SK-N-SH (cell line): Measurements from ENCODE around the gene CSRNP2. TPM values are rescaled to one million over a fixed set of nuclear protein-coding genes. Genes with fewer than 3 reads are reported as not detected.

ENCODE experiments used
- CTCF ChIA-PET: fragments of 300-600, 350-600 bp; formaldehyde crosslinking; extraction: SDS; loops from one replicate; lab custom pipeline; 2021; lab: Yijun Ruan, JAX
- POLR2A ChIA-PET: fragments of 350-600 bp; sonication (Branson Sonifier 250); formaldehyde crosslinking; extraction: SDS; loops from one replicate; lab custom pipeline; 2020; ENCODE audit warnings: antibody characterized with exemption, inconsistent platforms; lab: Yijun Ruan, JAX
- DNase-seq: peaks from one replicate; pipeline ENCODE4 v3.0.0; 2012
- H2AFZ ChIP-seq: fragments of 200-600 bp; sonication (generic); 2 replicates; pipeline ENCODE4 v1.8.1; 2016; ENCODE audit warnings: antibody characterized with exemption, mild to moderate bottlenecking, low read depth
- H3F3A ChIP-seq: fragments of 200-600 bp; sonication (generic); replicated peaks from 2 replicates; pipeline ENCODE3; 2016; ENCODE audit warnings: antibody characterized with exemption, mild to moderate bottlenecking; ENCODE audit not compliant: insufficient read depth
- H3K27ac ChIP-seq, 2 experiments: fragments of 200-500 bp in 1 of 2; fragments of 200-600 bp in 1 of 2; sonication (Bioruptor generic) in 1 of 2; sonication (generic), shearing (Covaris generic) in 1 of 2; 2 replicates each; pipeline versions ENCODE4 v1.5.1 to v1.6.1; 2014 to 2016; ENCODE audit warnings: low read depth in 2 of 2, inconsistent platforms in 1 of 2, low read length in 1 of 2, mild to moderate bottlenecking in 1 of 2, mixed read lengths in 1 of 2
- H3K27me3 ChIP-seq: fragments of 200-600 bp; sonication (generic), shearing (Covaris generic); 2 replicates; pipeline ENCODE4 v1.6.1; 2016; ENCODE audit warnings: mixed run types; ENCODE audit not compliant: insufficient read depth
- H3K36me3 ChIP-seq, 2 experiments: fragments of 200-500 bp in 1 of 2; fragments of 200-600 bp in 1 of 2; sonication (Bioruptor generic) in 1 of 2; sonication (generic) in 1 of 2; replicated peaks in 1 of 2; 2 replicates each; pipeline versions ENCODE3 to v1.5.1; 2014 to 2016; ENCODE audit warnings: low read length in 1 of 2, mild to moderate bottlenecking in 1 of 2; ENCODE audit not compliant: insufficient read depth in 2 of 2, control insufficient read depth in 1 of 2
- H3K4me1 ChIP-seq, 2 experiments: fragments of 200-500 bp in 1 of 2; fragments of 200-600 bp in 1 of 2; sonication (Bioruptor generic) in 1 of 2; sonication (generic), shearing (Covaris generic) in 1 of 2; 2 replicates each; pipeline versions ENCODE4 v1.5.1 to v1.6.1; 2014 to 2016; ENCODE audit warnings: low read depth in 1 of 2, low read length in 1 of 2, mixed run types in 1 of 2; ENCODE audit not compliant: insufficient read depth in 2 of 2, control insufficient read depth in 1 of 2
- H3K4me2 ChIP-seq: fragments of 200-600 bp; sonication (generic), shearing (Covaris generic); 2 replicates; pipeline ENCODE4 v1.6.1; 2017; ENCODE audit warnings: mixed run types
- H3K4me3 ChIP-seq, 2 experiments: fragments of 200-500 bp in 1 of 2; fragments of 200-600 bp in 1 of 2; sonication (Bioruptor generic) in 1 of 2; sonication (generic), shearing (Covaris generic) in 1 of 2; 2 replicates each; pipeline versions ENCODE4 v1.5.1 to v1.8.1; 2014 to 2016; ENCODE audit warnings: low read depth in 2 of 2, inconsistent platforms in 1 of 2, low read length in 1 of 2, mild to moderate bottlenecking in 1 of 2, mixed read lengths in 1 of 2, moderate library complexity in 1 of 2
- H3K79me2 ChIP-seq: fragments of 200-600 bp; sonication (generic); 2 replicates; pipeline ENCODE4 v1.8.1; 2017; ENCODE audit warnings: mild to moderate bottlenecking; ENCODE audit not compliant: insufficient read depth
- H3K9ac ChIP-seq: fragments of 200-600 bp; sonication (generic); 2 replicates; pipeline ENCODE4 v1.6.1; 2017; ENCODE audit warnings: mixed run types
- H3K9me2 ChIP-seq: fragments of 200-600 bp; sonication (generic); 2 replicates; pipeline ENCODE4 v1.6.1; 2017; ENCODE audit warnings: mixed run types
- H3K9me3 ChIP-seq: fragments of 200-600 bp; sonication (generic); 2 replicates; pipeline ENCODE4 v1.6.1; 2017; ENCODE audit warnings: mixed run types, mild to moderate bottlenecking, moderate library complexity
- H4K20me1 ChIP-seq: fragments of 200-600 bp; sonication (generic); 2 replicates; pipeline ENCODE4 v1.6.1; 2017; ENCODE audit warnings: mild to moderate bottlenecking, mixed run types; ENCODE audit not compliant: insufficient read depth
- CHD2 ChIP-seq: fragments of 150-350 bp; IDR thresholded peaks from 2 replicates; pipeline ENCODE4 v1.6.1; 2018; ENCODE audit warnings: low read length; ENCODE audit not compliant: partially characterized antibody
- ELF1 ChIP-seq: IDR thresholded peaks from 2 replicates; pipeline ENCODE4 v1.4.0; 2012
- FOSL2 ChIP-seq: IDR thresholded peaks from 2 replicates; pipeline ENCODE4 v1.4.0; 2012; ENCODE audit warnings: low read depth, mild to moderate bottlenecking, moderate library complexity, borderline replicate concordance
- FOXJ3 ChIP-seq: sonication (generic); formaldehyde crosslinking; IDR thresholded peaks from 2 replicates; pipeline ENCODE4 v1.5.1; 2020; ENCODE audit warnings: mild to moderate bottlenecking, missing genetic modification reagents
- FOXM1 ChIP-seq: IDR thresholded peaks from 2 replicates; pipeline ENCODE4 v1.4.0; 2012; ENCODE audit warnings: low read depth, mild to moderate bottlenecking
- MEF2A ChIP-seq: IDR thresholded peaks from 2 replicates; pipeline ENCODE4 v1.4.0; 2012; ENCODE audit warnings: low read depth, borderline replicate concordance
- POLR2AphosphoS5 ChIP-seq: IDR thresholded peaks from 2 replicates; pipeline ENCODE4 v1.6.1; 2012; ENCODE audit warnings: low read depth, low read length
- RCOR1 ChIP-seq: fragments of 150-350 bp; IDR thresholded peaks from 2 replicates; pipeline ENCODE4 v1.6.1; 2017; ENCODE audit warnings: antibody characterized with exemption, low read length
- SIN3A ChIP-seq: IDR thresholded peaks from 2 replicates; pipeline ENCODE4 v1.6.1; 2012; ENCODE audit warnings: low read depth, mild to moderate bottlenecking, low read length, moderate library complexity, borderline replicate concordance
- TCF12 ChIP-seq: IDR thresholded peaks from 2 replicates; pipeline ENCODE4 v1.4.0; 2012
- TEAD4 ChIP-seq: IDR thresholded peaks from 2 replicates; pipeline ENCODE4 v1.4.0; 2012; ENCODE audit warnings: mild to moderate bottlenecking, borderline replicate concordance; ENCODE audit not compliant: insufficient read depth
- USF1 ChIP-seq: IDR thresholded peaks from 2 replicates; pipeline ENCODE4 v1.4.0; 2012; ENCODE audit warnings: low read depth, borderline replicate concordance
- USF2 ChIP-seq: fragments of 150-350 bp; IDR thresholded peaks from 2 replicates; pipeline ENCODE4 v1.6.1; 2017; ENCODE audit warnings: antibody characterized with exemption, low read length, low read depth, borderline replicate concordance
- YY1 ChIP-seq: IDR thresholded peaks from 2 replicates; pipeline ENCODE4 v1.4.0; 2012; ENCODE audit warnings: low read depth, mild to moderate bottlenecking
- WGBS: methylation state at CpG from one replicate; pipeline ENCODE4 v1.1.6; 2017; ENCODE audit warnings: low lambda C conversion rate; 5-methylcytosine and 5-hydroxymethylcytosine counted together
- polyA plus RNA-seq, 3 experiments: library from polyadenylated mRNA; depleted of rRNA; stranded (reverse); fragments of >200 nt; gene quantifications; 2 replicates each; pipeline ENCODE4 v1.2.3, GENCODE V29; 2012
- TF ChIP-seq, protein P1 (sequence below): IDR thresholded peaks from 2 replicates; pipeline ENCODE4; 2012
- TF ChIP-seq, protein P2 (sequence below): IDR thresholded peaks from 2 replicates; pipeline ENCODE4 v1.4.0; 2012; ENCODE audit warnings: low read depth
- TF ChIP-seq, protein P3 (sequence below): fragments of 200-600 bp; sonication (generic); IDR thresholded peaks from 2 replicates; pipeline ENCODE4 v1.6.1; 2017; ENCODE audit warnings: antibody characterized with exemption, mild to moderate bottlenecking, moderate library complexity
- TF ChIP-seq, protein P4 (sequence below): IDR thresholded peaks from 2 replicates; pipeline ENCODE4 v1.6.1; 2012; ENCODE audit warnings: mild to moderate bottlenecking, low read depth, low read length, moderate library complexity

Gene CSRNP2
- polyA plus RNA-seq, 1 of the 3 experiments (the other 2 are of a cell fraction), result 18.7 TPM

- Histone ChIP-seq H3F3A (peaks cover 12% of the 10 kb centered on the region), H3K4me1 (0 out of 4 replicates have a peak, but pooled peaks cover 0 to 4% of the 10 kb centered on the region in 2 experiments), H3K27ac (no peak overlapping the region), H3K79me2 (no peaks in the 10 kb centered on the region), H3K4me3 (no peak overlapping the region), H3K4me2 (no peak overlapping the region), H3K9me2 (no peaks in the 10 kb centered on the region), H2AFZ (no peak overlapping the region), H3K9me3 (no peaks in the 10 kb centered on the region), H3K36me3 (no peaks in the 10 kb centered on the region), H3K9ac (no peak overlapping the region), H4K20me1 (no peaks in the 10 kb centered on the region), H3K27me3 (no peaks in the 10 kb centered on the region)
- WGBS, result 77% methylated on average over 3 of the region's 3 CpGs
- no peak for DNase-seq
- POLR2A ChIA-PET, result interaction anchor here (2.1 kb wide), 1 partner anchor 10 kb away, joined by 4 read pairs; the partner anchor contains the start of gene SLC11A2
- TF ChIP-seq, protein P1, sequence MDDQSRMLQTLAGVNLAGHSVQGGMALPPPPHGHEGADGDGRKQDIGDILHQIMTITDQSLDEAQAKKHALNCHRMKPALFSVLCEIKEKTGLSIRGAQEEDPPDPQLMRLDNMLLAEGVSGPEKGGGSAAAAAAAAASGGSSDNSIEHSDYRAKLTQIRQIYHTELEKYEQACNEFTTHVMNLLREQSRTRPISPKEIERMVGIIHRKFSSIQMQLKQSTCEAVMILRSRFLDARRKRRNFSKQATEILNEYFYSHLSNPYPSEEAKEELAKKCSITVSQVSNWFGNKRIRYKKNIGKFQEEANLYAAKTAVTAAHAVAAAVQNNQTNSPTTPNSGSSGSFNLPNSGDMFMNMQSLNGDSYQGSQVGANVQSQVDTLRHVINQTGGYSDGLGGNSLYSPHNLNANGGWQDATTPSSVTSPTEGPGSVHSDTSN, result no peak
- no peak for TF ChIP-seq FOXM1
- no peak for TF ChIP-seq USF1
- TF ChIP-seq TCF12, result no peak
- TF ChIP-seq YY1, result no peak
- TF ChIP-seq, protein P2, sequence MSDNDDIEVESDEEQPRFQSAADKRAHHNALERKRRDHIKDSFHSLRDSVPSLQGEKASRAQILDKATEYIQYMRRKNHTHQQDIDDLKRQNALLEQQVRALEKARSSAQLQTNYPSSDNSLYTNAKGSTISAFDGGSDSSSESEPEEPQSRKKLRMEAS, result no peak
- TF ChIP-seq TEAD4, result no peak
- no peak for TF ChIP-seq FOXJ3 (CRISPR knock-in tag)
- TF ChIP-seq POLR2AphosphoS5, result no peak
- TF ChIP-seq FOSL2, result no peak
- TF ChIP-seq MEF2A, result no peak
- TF ChIP-seq RCOR1, result no peak
- TF ChIP-seq USF2, result no peak
- CTCF ChIA-PET, result interaction anchor here (1.3 kb wide), 1 partner anchor 11 kb away, joined by 5 read pairs; the partner anchor contains the start of gene LETMD1
These were observed 47.1 kb downstream of the CSRNP2 start for GRCh38 chr12:51036279-51036678.

- Histone ChIP-seq H4K20me1 (no peaks in the 10 kb centered on the region), H3K4me3 (no peak overlapping the region), H3K4me1 (0 out of 4 replicates have a peak, but pooled peaks cover 0 to under 1% of the 10 kb centered on the region in 2 experiments), H3K36me3 (no peaks in the 10 kb centered on the region), H3K27ac (no peak overlapping the region), H3K9me3 (no peaks in the 10 kb centered on the region), H3K4me2 (no peak overlapping the region), H3K9ac (no peak overlapping the region), H3F3A (peaks cover 8% of the 10 kb centered on the region), H2AFZ (no peak overlapping the region), H3K79me2 (no peaks in the 10 kb centered on the region), H3K9me2 (no peaks in the 10 kb centered on the region), H3K27me3 (no peaks in the 10 kb centered on the region)
- whole genome bisulfite sequencing, result 86% methylated on average over 4 of the region's 4 CpGs
- CTCF ChIA-PET, result interaction anchor here (0.8 kb wide), 1 partner anchor 15 kb away, joined by 4 read pairs; the partner anchor contains the start of gene LETMD1
- POLR2A ChIA-PET, result no interaction called here
- no peak for DNase-seq
- TF ChIP-seq, protein P3, sequence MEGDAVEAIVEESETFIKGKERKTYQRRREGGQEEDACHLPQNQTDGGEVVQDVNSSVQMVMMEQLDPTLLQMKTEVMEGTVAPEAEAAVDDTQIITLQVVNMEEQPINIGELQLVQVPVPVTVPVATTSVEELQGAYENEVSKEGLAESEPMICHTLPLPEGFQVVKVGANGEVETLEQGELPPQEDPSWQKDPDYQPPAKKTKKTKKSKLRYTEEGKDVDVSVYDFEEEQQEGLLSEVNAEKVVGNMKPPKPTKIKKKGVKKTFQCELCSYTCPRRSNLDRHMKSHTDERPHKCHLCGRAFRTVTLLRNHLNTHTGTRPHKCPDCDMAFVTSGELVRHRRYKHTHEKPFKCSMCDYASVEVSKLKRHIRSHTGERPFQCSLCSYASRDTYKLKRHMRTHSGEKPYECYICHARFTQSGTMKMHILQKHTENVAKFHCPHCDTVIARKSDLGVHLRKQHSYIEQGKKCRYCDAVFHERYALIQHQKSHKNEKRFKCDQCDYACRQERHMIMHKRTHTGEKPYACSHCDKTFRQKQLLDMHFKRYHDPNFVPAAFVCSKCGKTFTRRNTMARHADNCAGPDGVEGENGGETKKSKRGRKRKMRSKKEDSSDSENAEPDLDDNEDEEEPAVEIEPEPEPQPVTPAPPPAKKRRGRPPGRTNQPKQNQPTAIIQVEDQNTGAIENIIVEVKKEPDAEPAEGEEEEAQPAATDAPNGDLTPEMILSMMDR, result no peak
- no peak for TF ChIP-seq ELF1
- no peak for TF ChIP-seq FOXM1
- TF ChIP-seq, protein P4, sequence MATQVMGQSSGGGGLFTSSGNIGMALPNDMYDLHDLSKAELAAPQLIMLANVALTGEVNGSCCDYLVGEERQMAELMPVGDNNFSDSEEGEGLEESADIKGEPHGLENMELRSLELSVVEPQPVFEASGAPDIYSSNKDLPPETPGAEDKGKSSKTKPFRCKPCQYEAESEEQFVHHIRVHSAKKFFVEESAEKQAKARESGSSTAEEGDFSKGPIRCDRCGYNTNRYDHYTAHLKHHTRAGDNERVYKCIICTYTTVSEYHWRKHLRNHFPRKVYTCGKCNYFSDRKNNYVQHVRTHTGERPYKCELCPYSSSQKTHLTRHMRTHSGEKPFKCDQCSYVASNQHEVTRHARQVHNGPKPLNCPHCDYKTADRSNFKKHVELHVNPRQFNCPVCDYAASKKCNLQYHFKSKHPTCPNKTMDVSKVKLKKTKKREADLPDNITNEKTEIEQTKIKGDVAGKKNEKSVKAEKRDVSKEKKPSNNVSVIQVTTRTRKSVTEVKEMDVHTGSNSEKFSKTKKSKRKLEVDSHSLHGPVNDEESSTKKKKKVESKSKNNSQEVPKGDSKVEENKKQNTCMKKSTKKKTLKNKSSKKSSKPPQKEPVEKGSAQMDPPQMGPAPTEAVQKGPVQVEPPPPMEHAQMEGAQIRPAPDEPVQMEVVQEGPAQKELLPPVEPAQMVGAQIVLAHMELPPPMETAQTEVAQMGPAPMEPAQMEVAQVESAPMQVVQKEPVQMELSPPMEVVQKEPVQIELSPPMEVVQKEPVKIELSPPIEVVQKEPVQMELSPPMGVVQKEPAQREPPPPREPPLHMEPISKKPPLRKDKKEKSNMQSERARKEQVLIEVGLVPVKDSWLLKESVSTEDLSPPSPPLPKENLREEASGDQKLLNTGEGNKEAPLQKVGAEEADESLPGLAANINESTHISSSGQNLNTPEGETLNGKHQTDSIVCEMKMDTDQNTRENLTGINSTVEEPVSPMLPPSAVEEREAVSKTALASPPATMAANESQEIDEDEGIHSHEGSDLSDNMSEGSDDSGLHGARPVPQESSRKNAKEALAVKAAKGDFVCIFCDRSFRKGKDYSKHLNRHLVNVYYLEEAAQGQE, result no peak
- no peak for TF ChIP-seq CHD2
- TF ChIP-seq, protein P2, result no peak
- no peak for TF ChIP-seq MEF2A
- no peak for TF ChIP-seq SIN3A
These were observed 49.8 kb downstream of the CSRNP2 start for GRCh38 chr12:51033457-51034089.
